Astrocyte of the spinal cord (primary cell): Measurements from ENCODE around the gene LHPP.

Experiments used
- DNase-seq: peaks from one replicate; pipeline ENCODE4 v3.0.0; 2011; ENCODE audit warnings: low read depth, low spot score
- H3K4me3 ChIP-seq: 2 replicates; pipeline ENCODE4 v1.5.1; 2011; ENCODE audit warnings: low read depth, mild to moderate bottlenecking, low read length, moderate library complexity
- in situ Hi-C: cut with HindIII; loops from 2 replicates; pipeline ENCODE4 v1.10.0; 2017; ENCODE audit warnings: low sequenced_read_pairs
- TF ChIP-seq, protein P1 (sequence below): IDR thresholded peaks from 2 replicates; pipeline ENCODE4 v1.5.1; 2012; ENCODE audit warnings: low read depth, mild to moderate bottlenecking, low read length, inconsistent platforms

The LHPP gene

DNA sequence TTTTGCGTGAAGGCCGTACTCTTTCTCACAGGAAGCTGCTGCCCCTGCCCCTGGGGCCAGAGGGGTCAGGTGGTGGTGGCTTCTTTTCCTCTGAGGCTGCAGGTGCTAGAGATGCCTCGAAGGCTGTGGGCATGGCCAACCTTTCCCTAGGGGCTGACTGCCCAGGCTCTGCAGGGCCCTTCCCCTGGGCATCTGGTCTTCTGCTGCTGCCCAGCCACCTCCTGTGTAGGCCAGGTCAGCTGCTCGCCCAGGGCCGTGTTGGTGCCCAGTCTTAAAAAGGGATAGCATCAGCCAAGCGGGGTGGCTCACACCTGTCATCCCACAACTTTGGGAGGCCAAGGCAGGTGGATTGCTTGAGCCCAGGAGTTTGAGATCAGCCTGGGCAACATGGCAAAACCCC is 168.2 kb downstream of the LHPP start:
- DNase-seq: no peak
- TF ChIP-seq, protein P1, sequence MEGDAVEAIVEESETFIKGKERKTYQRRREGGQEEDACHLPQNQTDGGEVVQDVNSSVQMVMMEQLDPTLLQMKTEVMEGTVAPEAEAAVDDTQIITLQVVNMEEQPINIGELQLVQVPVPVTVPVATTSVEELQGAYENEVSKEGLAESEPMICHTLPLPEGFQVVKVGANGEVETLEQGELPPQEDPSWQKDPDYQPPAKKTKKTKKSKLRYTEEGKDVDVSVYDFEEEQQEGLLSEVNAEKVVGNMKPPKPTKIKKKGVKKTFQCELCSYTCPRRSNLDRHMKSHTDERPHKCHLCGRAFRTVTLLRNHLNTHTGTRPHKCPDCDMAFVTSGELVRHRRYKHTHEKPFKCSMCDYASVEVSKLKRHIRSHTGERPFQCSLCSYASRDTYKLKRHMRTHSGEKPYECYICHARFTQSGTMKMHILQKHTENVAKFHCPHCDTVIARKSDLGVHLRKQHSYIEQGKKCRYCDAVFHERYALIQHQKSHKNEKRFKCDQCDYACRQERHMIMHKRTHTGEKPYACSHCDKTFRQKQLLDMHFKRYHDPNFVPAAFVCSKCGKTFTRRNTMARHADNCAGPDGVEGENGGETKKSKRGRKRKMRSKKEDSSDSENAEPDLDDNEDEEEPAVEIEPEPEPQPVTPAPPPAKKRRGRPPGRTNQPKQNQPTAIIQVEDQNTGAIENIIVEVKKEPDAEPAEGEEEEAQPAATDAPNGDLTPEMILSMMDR: no peak
- in situ Hi-C loops: no loop called here
- H3K4me3 ChIP-seq: no peak overlapping the region

DNA sequence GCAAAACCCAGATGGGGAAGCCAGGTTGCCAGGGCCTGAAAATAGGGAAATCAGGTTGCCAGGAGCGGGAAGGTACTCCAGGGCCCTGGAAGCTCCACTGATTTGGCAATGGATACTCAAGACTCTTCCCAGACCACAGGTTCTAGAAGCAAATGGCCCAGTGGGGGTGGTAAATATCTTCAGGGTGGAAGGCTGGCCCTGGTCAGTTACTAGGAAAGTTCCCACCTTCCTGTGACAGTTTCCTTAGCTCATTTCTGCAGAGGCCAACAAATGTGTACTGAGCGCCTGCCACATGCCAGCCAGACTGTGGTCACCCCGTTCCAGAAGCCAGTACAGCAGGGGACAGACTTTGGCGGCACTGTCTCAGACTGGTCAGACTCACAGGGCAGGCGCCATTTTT is 168.9 kb downstream of the LHPP start:
- no peak overlapping the region for H3K4me3 ChIP-seq
- DNase-seq: no peak
- in situ Hi-C loops: no loop called here
- TF ChIP-seq, protein P1: no peak

GRCh38 chr10:124632064-124632531 is 170.5 kb downstream of the LHPP start:
- peak; percentile 64 for DNase-seq
- in situ Hi-C loops: no loop called here
- TF ChIP-seq, protein P1: peak; percentile 66
- no peak overlapping the region for H3K4me3 ChIP-seq

- in situ Hi-C loops: no loop called here
Observed at GRCh38 chr10:124632566-124632965, 170.9 kb downstream of the LHPP start.

GRCh38 chr10:124636271-124636995 is 174.8 kb downstream of the LHPP start:
- H3K4me3 ChIP-seq: no peak overlapping the region
- TF ChIP-seq, protein P1: no peak
- no peak for DNase-seq
- in situ Hi-C loops: no loop called here

More at GRCh38 chr10:124632566-124632965, 170.9 kb downstream of the LHPP start:
- no peak overlapping the region for H3K4me3 ChIP-seq
- DNase-seq: no peak
- TF ChIP-seq, protein P1: no peak

DNA sequence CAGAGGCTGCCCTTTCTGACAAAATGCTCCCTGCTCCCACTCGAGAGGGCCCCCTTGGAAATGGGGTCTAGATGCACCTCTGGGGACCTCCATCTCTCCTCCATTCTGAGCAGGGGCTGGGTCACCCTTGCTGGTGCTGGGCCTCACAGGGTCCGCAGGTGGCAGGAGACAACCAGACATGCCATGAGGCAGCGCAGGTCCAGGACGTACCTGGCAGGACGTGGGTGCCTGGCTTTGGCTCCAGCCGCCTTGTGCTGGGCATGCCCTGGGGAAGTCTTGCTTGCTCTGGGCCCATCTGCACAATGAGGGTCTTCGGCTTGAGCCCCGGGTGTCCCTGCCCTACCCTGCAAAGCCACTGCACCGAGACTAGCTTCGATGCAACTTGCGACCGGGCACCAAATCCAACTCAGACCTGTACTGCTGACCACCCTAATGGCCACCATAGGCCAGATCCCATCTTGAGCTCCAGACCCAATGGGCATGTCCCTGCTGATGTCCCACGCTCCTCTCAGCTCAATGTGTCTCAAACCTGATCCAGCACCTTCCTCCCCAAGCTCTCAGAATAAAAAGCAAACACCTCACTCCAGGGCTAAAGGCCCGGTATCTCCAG is 175.6 kb downstream of the LHPP start:
- TF ChIP-seq, protein P1: no peak
- DNase-seq: no peak
- in situ Hi-C loops: no loop called here
- H3K4me3 ChIP-seq: no peak overlapping the region
